Glomerular endothelial cell (primary cell): ENCODE measurements around the gene ASTN2. TPM values are rescaled to one million over a fixed set of nuclear protein-coding genes. Genes with fewer than 3 reads are reported as not detected.

Source experiments
- DNase-seq: peaks from one replicate; pipeline ENCODE4 v3.0.0-alpha.2; 2011; ENCODE audit warnings: low read depth, low spot score; ENCODE audit errors: extremely low read depth
- total RNA-seq: library from RNA; depleted of rRNA; stranded (reverse); fragments of >200 nt; gene quantifications from 2 replicates; pipeline ENCODE4 v1.2.3, GENCODE V29; 2015

The ASTN2 gene
- total RNA-seq, 1 donor from 2014 or later, result 3.8 TPM

- DNase-seq, result no peak
Observed at GRCh38 chr9:117253261-117253660, 161.6 kb downstream of the ASTN2 start.

GRCh38 chr9:117250610-117251215, 164.1 kb downstream of the ASTN2 start:
- DNase-seq, result no peak

- no peak for DNase-seq
Observed at GRCh38 chr9:117249799-117250198, 165.1 kb downstream of the ASTN2 start.

GRCh38 chr9:117247266-117247665, 167.6 kb downstream of the ASTN2 start:
- DNase-seq, result no peak

GRCh38 chr9:117245175-117245829, 169.6 kb downstream of the ASTN2 start:
- no peak for DNase-seq

GRCh38 chr9:117242082-117242481, 172.8 kb downstream of the ASTN2 start:
- no peak for DNase-seq

- DNase-seq, result no peak
Observed at GRCh38 chr9:117239428-117239827, 175.4 kb downstream of the ASTN2 start.

GRCh38 chr9:117234103-117234502, 180.8 kb downstream of the ASTN2 start:
- no peak for DNase-seq

GRCh38 chr9:117233016-117233415, 181.8 kb downstream of the ASTN2 start:
- DNase-seq, result no peak

- DNase-seq, result no peak
Observed at GRCh38 chr9:117232281-117232680, 182.6 kb downstream of the ASTN2 start.

GRCh38 chr9:117231012-117231411, 183.8 kb downstream of the ASTN2 start:
- DNase-seq, result no peak

GRCh38 chr9:117224695-117225094, 190.2 kb downstream of the ASTN2 start:
- no peak for DNase-seq

GRCh38 chr9:117218951-117219350, 195.9 kb downstream of the ASTN2 start:
- no peak for DNase-seq

- no peak for DNase-seq
Observed at GRCh38 chr9:117214416-117214815, 200.4 kb downstream of the ASTN2 start.

- DNase-seq, result no peak
Observed at GRCh38 chr9:117211280-117211679, 203.6 kb downstream of the ASTN2 start.

GRCh38 chr9:117205806-117206205, 209.1 kb downstream of the ASTN2 start:
- no peak for DNase-seq

GRCh38 chr9:117204971-117205370, 209.9 kb downstream of the ASTN2 start:
- no peak for DNase-seq

GRCh38 chr9:117191504-117192261, 223.2 kb downstream of the ASTN2 start:
- DNase-seq, result no peak

- no peak for DNase-seq
Observed at GRCh38 chr9:117189121-117189520, 225.7 kb downstream of the ASTN2 start.

- DNase-seq, result no peak
Observed at GRCh38 chr9:117188394-117188793, 226.5 kb downstream of the ASTN2 start.

GRCh38 chr9:117187498-117187897, 227.4 kb downstream of the ASTN2 start:
- DNase-seq, result no peak

GRCh38 chr9:117184173-117184572, 230.7 kb downstream of the ASTN2 start:
- no peak for DNase-seq
